ENCODE results near the gene KCNQ2.

KCNQ2 gene

GRCh38 chr20:63363981-63364561, 108.4 kb downstream of the KCNQ2 start:
- DNase-seq = no peak

GRCh38 chr20:63363013-63363957, 109.2 kb downstream of the KCNQ2 start:
- DNase-seq = no peak

- DNase-seq = no peak
Observed at GRCh38 chr20:63362436-63363009, 109.9 kb downstream of the KCNQ2 start.

DNA sequence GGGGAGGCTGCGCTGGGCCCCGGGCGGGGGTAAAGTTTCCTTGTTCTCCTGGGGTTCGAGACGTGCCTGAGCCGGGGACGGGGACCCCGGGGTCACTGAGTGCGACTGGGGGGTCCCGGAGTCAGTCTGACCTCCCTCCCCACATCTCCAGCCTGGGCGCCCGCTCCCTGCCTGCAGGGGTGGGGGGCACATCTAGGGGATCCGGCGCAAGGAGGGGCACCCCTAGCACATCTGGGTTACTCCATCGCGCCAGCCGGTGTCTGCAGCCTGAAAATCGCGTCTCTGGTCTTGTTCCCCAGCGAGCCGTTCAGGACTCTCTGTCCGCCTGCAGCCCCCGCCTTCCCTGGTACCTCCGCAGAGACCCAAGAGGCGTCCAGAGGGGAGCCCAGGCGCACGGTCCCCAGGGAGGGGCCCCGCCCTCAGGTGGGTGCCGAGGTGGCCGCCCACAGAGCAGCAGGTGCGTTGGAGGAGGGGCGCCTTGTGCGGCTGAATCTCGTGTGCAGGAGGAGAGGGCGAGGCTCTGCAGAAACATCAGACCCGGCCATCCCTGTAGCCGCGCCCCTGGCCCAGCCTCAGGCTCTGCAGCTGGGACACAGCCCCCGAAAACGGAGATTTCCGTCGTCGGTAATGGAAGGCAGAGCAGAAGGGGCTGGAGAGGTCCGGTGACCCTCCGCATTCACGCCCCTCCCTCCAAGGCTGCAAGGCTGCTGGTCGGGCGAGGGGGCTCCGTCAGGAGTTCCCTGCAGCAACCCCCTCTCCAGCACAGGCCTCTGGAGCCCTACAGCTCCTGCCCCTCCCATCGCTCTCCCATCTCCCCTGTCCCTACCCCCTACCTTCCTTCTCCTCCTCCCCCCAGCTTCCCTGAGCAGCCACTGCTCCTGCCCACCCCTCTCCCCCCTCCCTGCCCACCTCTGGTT, 110.7 kb downstream of the KCNQ2 start:
- DNase-seq = no peak

DNA sequence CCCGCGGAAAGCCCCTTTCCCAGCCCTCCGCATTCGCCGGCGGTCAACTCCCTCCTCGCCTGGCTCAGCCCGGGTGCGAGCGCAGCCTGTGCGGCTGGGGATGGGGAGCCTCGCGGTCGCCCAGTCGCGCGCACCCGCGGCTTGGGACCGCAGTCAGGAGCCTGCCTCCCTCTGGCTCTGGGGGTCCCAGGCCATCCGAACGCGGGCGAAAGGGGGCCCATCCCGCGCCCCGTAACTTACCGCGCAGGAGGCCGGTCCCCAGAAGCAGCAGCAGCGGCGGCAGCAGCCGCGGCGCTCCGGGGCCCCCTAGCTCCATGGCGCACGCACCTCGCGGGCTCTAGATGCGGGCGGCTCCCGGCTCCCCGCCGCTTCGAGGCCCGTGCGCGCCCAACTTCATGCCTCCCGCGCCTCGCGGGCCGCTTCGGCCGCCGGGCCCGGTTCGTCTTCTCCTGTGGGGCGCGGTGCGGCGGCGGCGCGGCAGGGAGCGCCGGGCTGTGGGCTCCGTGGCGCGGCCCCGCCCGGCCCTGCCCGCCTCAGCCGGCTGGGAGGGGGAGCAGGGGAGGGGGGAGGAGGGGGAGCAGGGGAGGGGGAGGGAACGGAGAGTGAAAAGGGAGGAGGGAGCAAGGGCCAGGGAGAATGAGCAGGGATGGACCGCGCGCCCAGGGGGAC, 111.5 kb downstream of the KCNQ2 start, which contains the start of gene CHRNA4:
CHRNA4 (minus strand) TSS at position 500 of the 669 bp plus-strand sequence; CDS start at position 316, 184 bp downstream.
- no peak for DNase-seq

- no peak for DNase-seq
Observed at GRCh38 chr20:63359937-63360849, 112.3 kb downstream of the KCNQ2 start.

- no peak for DNase-seq
Observed at GRCh38 chr20:63359164-63359934, 113.1 kb downstream of the KCNQ2 start.

GRCh38 chr20:63357921-63358905, 114.2 kb downstream of the KCNQ2 start:
- DNase-seq = no peak

DNA sequence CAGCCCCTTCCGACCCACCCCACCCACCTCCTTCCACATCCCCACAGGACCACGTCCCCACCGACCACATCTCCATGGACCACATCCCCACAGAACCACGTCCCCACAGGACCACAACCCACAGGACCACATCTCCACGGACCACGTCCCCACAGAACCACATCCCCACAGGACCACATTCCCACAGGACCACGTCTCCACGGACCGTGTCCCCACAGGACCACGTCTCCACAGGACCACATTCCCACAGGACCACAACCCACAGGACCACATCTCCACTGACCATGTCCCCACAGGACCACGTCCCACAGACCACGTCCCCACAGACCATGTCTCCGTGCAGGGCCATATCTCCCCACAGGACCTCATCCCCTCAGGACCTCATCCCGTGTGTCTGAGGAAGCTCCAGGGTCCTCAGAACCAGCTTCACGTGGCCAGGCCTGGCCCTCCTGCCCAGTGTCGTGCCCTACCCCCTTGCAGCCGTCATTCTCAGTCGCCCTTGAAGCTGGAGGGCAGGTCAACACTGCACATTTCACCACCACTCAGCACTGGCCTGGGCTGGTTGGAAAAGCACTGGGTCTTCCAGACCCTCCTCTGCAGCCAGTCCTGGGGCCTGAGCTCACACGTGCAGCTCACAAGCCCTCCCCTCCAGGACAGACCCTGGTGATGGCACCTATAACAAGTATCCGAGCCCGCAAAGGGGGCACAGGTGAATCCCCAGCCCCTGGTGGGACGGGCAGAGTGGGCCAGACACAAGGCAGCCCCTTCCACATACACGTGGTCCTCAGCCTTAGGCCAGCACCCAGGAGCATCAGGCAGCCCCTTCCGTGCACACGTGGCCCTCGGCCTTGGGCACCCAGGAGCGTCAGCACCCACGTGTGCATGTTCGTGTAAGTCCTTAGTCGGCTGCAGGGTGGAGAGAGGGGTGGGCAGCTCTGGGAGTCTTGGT, 115.2 kb downstream of the KCNQ2 start:
- no peak for DNase-seq

DNA sequence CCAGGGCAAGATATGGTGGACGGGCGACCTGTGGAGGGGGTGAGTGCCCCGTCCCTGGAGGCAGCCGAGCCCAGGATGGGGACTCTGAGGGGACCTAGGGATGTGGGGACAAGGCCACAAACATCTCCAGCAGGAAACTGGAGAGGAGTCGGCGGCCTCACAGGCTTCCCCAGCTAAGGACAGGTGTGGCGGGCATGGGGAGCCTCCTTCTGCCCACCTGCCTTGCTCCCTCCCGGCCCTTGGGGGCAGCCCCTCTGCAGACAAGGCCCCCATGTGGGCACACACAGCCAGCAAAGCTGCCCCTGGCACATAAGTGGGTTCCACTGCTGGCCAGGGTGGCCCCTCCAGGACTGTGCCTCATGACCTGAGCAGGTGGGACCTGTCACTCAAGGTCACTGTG, 115.9 kb downstream of the KCNQ2 start:
- DNase-seq = no peak

DNA sequence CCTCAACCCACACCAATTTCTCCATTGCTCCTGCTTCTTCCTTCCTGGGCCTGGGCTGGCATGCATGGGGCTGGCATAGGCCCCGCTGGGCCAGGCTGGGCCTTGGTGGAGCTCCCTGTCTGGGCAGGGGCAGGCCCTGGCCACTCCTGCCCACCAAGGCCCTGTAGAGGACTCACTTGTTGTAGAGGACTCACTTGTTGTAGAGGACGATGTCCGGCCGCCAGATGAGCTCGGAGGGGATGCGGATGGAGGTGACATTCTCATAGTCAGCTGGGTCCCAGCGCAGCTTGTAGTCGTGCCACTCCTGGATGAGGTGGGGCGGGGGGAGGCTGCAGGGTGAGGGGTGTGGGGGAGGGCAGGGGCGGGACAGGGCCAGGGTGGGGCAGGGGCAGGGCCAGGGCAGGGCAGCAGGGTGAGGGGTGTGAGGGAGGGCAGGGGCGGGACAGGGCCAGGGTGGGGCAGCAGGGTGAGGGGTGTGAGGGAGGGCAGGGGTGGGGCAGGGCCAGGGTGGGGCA, 116.6 kb downstream of the KCNQ2 start:
- DNase-seq = no peak

DNA sequence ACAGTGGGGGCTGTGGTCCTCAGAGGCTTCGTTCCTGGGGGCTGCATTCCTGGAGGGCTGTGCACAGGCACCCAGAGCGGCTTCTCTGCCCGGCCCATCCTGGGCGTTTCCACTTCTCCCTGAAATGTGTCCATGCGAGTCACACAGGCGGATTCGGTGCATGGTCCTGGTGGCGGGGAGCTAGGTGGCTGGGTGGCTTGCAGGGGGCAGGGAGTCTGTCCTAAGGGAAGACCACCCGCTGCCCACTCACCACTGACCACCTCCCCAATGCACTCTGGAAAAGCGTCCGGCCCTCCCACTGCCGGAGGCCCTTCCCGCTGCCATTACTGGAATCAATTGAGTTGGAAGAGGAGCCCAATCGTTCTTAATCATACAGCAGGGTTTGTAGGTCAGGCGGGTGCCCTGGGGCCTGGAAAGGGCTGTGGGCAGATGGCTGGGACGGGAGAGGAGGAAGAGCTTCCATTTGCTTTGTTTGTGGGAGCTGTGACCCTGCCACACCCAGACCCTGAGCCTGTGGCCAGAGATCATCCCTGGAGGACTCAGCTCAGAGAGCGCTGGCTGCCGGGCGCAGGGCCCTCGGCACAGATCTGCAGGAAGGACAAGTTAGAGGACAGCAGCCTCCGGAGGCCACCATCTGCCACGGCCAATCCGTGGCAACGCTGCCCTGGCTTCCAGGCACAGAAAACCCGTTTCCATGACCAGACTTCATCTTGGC, 117.7 kb downstream of the KCNQ2 start:
- DNase-seq = no peak

GRCh38 chr20:63352811-63353221, 119.6 kb downstream of the KCNQ2 start:
- DNase-seq = no peak

DNA sequence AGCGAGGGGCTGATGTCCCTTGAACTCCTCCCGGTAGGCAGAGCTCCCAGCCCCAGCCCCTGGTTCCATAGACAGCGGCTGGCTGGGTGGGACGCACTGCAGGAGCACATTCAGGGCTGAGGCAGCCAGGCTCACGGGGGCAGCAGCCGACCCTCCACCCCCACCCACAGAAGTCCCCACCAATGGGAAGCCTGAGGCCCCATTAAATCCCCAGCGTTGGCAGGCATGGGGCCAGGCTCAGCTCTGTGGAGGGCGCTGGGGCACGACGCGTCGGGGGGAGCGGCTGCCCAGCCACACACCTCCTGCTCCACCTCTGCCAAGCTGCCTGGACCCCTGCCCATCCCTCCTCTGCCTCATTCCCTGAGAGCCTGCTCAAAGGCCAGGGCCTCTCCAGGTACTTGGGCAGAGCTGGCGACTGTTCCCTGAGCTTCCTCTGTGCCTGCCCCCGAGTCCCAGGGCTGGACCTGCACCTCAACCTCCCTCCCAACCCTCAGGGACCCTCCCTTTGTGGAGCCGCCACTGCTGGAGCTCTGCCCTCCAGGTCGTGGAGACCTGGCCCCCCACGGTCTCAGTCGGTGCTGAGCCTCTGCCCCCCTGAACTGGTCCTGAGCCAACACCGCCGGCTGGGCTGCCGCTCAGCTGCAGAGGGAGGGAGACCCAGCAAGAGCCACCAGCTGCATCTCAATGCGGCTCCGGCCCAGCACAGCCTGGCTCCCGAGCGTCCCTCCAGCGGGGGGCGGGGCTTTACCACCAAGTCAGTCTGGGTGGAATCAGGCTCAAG, 120.5 kb downstream of the KCNQ2 start:
- DNase-seq = no peak

DNA sequence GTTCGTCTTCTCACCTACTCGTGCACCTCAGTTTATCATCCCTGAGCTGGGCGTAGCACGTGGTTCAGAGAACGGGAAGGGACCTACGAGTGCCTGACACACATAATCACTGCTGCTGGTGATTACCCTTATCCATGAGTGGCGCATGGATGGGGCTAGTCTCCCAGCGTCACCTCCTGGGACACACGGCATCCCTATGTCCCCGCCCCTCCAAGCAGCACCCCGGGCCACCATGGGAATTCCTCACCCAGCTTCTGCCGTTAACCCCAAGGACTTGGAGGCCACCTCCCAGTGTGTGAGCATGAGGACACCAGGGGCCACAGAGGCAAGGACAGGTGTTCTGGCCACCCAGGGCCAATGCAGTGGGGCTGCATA, 121.1 kb downstream of the KCNQ2 start:
- DNase-seq = no peak
